A549 (cell line): ENCODE data around the gene ICAM3.

ENCODE experiments used
- CTCF ChIP-seq: fragments of >200 bp; sonication (Bioruptor Twin); formaldehyde crosslinking; IDR thresholded peaks from 3 replicates; pipeline ENCODE4 v1.5.1; 2016
- EP300 ChIP-seq, 2 experiments: fragments of >200 bp; sonication (Bioruptor Twin); formaldehyde crosslinking; IDR thresholded peaks; 2 replicates in 1 of 2; 3 replicates in 1 of 2; pipeline ENCODE4 v1.6.1; 2016 to 2017
- HDAC2 ChIP-seq: fragments of 200-600 bp; sonication (generic); IDR thresholded peaks from 2 replicates; pipeline ENCODE4 v1.6.1; 2016
- HEYL ChIP-seq: fragments of 250-450 bp; sonication (Bioruptor Pico); IDR thresholded peaks from 2 replicates; pipeline ENCODE4 v1.8.0; 2021; ENCODE audit warnings: mild to moderate bottlenecking, moderate library complexity
- HOXA7 ChIP-seq: fragments of 250-450 bp; sonication (Bioruptor Pico); IDR thresholded peaks from 2 replicates; pipeline ENCODE4 v1.5.0; 2020; ENCODE audit warnings: mild to moderate bottlenecking, moderate library complexity
- MYC ChIP-seq: IDR thresholded peaks from 2 replicates; pipeline ENCODE4 v1.6.1; 2012; ENCODE audit warnings: mild to moderate bottlenecking, inconsistent platforms, low read length, improper control_type of control experiment, borderline replicate concordance
- POLR2A ChIP-seq: IDR thresholded peaks from 2 replicates; pipeline ENCODE4 v1.6.1; 2012; ENCODE audit warnings: mild to moderate bottlenecking, low read length
- RCOR1 ChIP-seq: fragments of 150-350 bp; IDR thresholded peaks from 2 replicates; pipeline ENCODE4 v1.6.1; 2014; ENCODE audit warnings: antibody characterized with exemption, low read length, low read depth
- REST ChIP-seq: fragments of 200-600 bp; sonication (generic); IDR thresholded peaks from 2 replicates; pipeline ENCODE4 v1.6.1; 2016; ENCODE audit warnings: antibody characterized with exemption, mild to moderate bottlenecking, moderate library complexity
- RFX5 ChIP-seq: fragments of 450-650 bp; IDR thresholded peaks from 2 replicates; pipeline ENCODE4 v1.7.1; 2014; ENCODE audit warnings: antibody characterized with exemption, mild to moderate bottlenecking, moderate library complexity
- ZSCAN20 ChIP-seq: fragments of 250-450 bp; sonication (Bioruptor Pico); IDR thresholded peaks from 2 replicates; pipeline ENCODE4 v1.8.0; 2022; ENCODE audit warnings: mild to moderate bottlenecking, moderate library complexity

DNA sequence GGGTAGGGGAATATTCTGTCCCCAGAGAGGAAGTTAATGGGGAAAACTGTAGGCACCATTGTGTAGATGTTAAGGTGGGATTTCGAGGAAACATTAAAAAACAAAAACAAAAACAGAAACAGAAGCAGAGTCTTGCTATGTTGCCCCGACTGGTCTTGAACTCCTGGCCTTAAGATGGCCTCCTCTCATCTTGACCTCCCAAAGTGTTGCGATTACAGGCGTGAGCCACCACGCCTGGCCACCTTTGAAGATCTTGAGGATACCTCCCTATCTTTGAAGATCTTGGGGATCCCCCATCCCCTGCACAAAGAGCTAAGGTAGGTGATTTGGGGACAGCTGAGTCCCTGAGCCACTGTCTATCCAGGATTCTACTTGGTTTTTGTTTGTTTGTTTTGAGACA lies 553 bp upstream of the ICAM3 start:
- TF ChIP-seq CTCF (no peak), POLR2A (no peak), HEYL (CRISPR knock-in tag) (no peak), REST (no peak), ZSCAN20 (CRISPR knock-in tag) (no peak), EP300 (IDR thresholded peaks at IDR 0.05) (no peak), RFX5 (no peak), HDAC2 (no peak), RCOR1 (no peak), MYC (no peak), HOXA7 (CRISPR knock-in tag) (no peak)
